Keratinocyte (primary cell): ENCODE data around the gene CADM2.

Source experiments
- EZH2 ChIP-seq: IDR thresholded peaks from one replicate; pipeline ENCODE4 v1.6.1; 2012; ENCODE audit warnings: inconsistent platforms, mild to moderate bottlenecking, low read length, moderate library complexity
- TF ChIP-seq, protein P1 (sequence below), 3 experiments: IDR thresholded peaks in 1 of 3; conservative IDR thresholded peaks in 1 of 3; optimal IDR thresholded peaks in 1 of 3; 2 replicates in 2 of 3; 3 replicates in 1 of 3; pipeline versions ENCODE3 to v1.5.1; 2011; ENCODE audit warnings: low read length in 3 of 3, mild to moderate bottlenecking in 3 of 3, moderate library complexity in 2 of 3, control low read depth in 1 of 3, inconsistent platforms in 1 of 3; ENCODE audit not compliant: insufficient read depth in 2 of 3; ENCODE audit errors: extremely low read depth in 1 of 3

DNA sequence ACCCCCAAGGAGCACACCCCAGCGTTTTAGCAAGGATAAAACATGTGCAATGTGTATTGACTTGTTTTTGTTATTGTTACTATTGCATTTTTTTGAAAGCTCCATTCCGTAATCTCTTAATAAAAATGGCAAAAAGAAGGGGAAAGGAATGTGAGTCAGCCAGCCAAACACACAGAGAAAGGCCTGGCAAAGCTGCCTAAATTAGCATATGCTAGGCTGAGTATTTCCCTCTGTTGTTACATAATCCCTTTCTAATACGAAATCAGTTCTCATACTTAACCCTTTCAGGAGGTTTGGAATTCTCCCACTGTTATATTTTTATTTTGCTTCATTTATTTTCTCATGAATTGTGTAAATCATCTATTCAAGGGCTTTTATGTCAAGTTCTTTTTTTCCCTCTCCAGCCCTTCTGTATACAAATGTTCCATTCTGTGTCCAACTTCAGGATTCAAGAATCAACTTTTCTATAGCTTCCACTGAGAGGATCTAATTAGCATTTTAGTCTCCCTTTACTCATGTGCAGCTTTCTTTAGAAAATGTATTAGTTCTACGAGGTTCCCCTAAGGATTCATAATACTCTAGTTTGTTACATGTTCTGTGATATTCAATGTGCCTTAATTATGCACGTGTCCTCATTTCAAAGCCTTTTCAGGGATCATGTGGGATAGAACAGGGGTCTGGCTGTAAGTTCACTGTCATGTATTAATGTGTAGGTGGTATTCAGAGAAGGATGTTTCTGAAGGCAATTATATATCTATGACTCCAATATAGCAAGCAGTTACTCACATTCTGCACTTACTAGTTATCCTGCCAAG, 9.2 kb downstream of the CADM2 start:
- no peak for TF ChIP-seq EZH2
- TF ChIP-seq, protein P1, sequence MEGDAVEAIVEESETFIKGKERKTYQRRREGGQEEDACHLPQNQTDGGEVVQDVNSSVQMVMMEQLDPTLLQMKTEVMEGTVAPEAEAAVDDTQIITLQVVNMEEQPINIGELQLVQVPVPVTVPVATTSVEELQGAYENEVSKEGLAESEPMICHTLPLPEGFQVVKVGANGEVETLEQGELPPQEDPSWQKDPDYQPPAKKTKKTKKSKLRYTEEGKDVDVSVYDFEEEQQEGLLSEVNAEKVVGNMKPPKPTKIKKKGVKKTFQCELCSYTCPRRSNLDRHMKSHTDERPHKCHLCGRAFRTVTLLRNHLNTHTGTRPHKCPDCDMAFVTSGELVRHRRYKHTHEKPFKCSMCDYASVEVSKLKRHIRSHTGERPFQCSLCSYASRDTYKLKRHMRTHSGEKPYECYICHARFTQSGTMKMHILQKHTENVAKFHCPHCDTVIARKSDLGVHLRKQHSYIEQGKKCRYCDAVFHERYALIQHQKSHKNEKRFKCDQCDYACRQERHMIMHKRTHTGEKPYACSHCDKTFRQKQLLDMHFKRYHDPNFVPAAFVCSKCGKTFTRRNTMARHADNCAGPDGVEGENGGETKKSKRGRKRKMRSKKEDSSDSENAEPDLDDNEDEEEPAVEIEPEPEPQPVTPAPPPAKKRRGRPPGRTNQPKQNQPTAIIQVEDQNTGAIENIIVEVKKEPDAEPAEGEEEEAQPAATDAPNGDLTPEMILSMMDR (optimal IDR thresholded peaks at IDR 0.05 in 1 of 3, IDR thresholded peaks at IDR 0.05 in 1 of 3, conservative IDR thresholded peaks at IDR 0.05 in 1 of 3; ENCODE audit: extremely low read depth in 1 of 3, insufficient read depth in 2 of 3, low read length in 3 of 3): no peak
